ENCODE data around the gene MTMR2.

Gene MTMR2

GRCh38 chr11:95891423-95892170 lies 32.3 kb downstream of the MTMR2 start:
- TF ChIP-seq CTCF (IDR thresholded peaks at IDR 0.05; ENCODE audit: borderline replicate concordance, insufficient read depth, low read depth, low read length): no peak

GRCh38 chr11:95888852-95889251 lies 35.1 kb downstream of the MTMR2 start:
- no peak overlapping the region for H3K4me3 ChIP-seq (ENCODE audit: low read depth, low read length)
- no peak for TF ChIP-seq CTCF (IDR thresholded peaks at IDR 0.05; ENCODE audit: borderline replicate concordance, insufficient read depth, low read depth, low read length)

More at GRCh38 chr11:95891423-95892170, 32.3 kb downstream of the MTMR2 start:
- no peak overlapping the region for H3K4me3 ChIP-seq (ENCODE audit: low read depth, low read length)

- no peak overlapping the region for H3K4me3 ChIP-seq (ENCODE audit: low read depth, low read length)
- TF ChIP-seq CTCF (IDR thresholded peaks at IDR 0.05; ENCODE audit: borderline replicate concordance, insufficient read depth, low read depth, low read length): no peak
Measured at GRCh38 chr11:95888439-95888838, 35.5 kb downstream of the MTMR2 start.

- H3K4me3 ChIP-seq (ENCODE audit: low read depth, low read length): no peak overlapping the region
- TF ChIP-seq CTCF (IDR thresholded peaks at IDR 0.05; ENCODE audit: borderline replicate concordance, insufficient read depth, low read depth, low read length): no peak
Measured at GRCh38 chr11:95886462-95886861, 37.4 kb downstream of the MTMR2 start.

- no peak overlapping the region for H3K4me3 ChIP-seq (ENCODE audit: low read depth, low read length)
- no peak for TF ChIP-seq CTCF (IDR thresholded peaks at IDR 0.05; ENCODE audit: borderline replicate concordance, insufficient read depth, low read depth, low read length)
Measured at GRCh38 chr11:95884802-95885201, 39.1 kb downstream of the MTMR2 start.

- TF ChIP-seq CTCF (IDR thresholded peaks at IDR 0.05; ENCODE audit: borderline replicate concordance, insufficient read depth, low read depth, low read length): no peak
- no peak overlapping the region for H3K4me3 ChIP-seq (ENCODE audit: low read depth, low read length)
Measured at GRCh38 chr11:95884376-95884775, 39.5 kb downstream of the MTMR2 start.

GRCh38 chr11:95883381-95883780 lies 40.5 kb downstream of the MTMR2 start:
- no peak overlapping the region for H3K4me3 ChIP-seq (ENCODE audit: low read depth, low read length)
- TF ChIP-seq CTCF (IDR thresholded peaks at IDR 0.05; ENCODE audit: borderline replicate concordance, insufficient read depth, low read depth, low read length): no peak

Data from GM12875 (cell line).